ENCODE results near the gene SLC15A4. TPM values are rescaled to one million over a fixed set of nuclear protein-coding genes. Genes with fewer than 3 reads are reported as not detected.
A peak's percentile ranks its signal among the peaks of the same experiment; 100 is the strongest.

Gene SLC15A4
- polyA plus RNA-seq, 1 of the 3 experiments (the other 2 are of a cell fraction) = 14.5 TPM

DNA sequence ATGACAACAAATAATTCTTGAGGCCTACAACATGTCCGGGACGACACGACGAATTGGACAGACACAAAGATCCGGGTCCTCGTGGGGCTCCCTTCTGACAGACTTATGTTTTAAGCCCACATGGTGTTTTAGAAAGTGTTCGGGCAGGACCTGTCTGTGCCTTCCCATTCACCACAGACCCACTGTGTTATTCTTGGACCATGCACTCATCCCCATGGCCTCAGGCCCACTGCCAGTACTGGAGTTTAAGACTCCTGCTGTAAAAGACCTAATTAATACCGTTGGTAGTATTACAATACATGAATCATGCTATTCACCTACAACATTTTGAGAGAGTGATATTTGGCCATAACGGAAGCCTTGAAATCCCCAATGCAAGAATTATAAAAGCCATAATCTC lies 20.0 kb downstream of the SLC15A4 start:
- Histone ChIP-seq H3K4me1 (ENCODE audit: control insufficient read depth in 1 of 2, insufficient read depth in 2 of 2, low read depth in 1 of 2, low read length in 1 of 2) (peaks cover 0 to 6% of the 10 kb centered on the region in 2 experiments; a peak in 2 of 4 replicates), H3K36me3 (replicated peaks in 1 of 2; ENCODE audit: control insufficient read depth in 1 of 2, insufficient read depth in 2 of 2, low read length in 1 of 2) (peaks cover 49 to 59% of the 10 kb centered on the region in 2 experiments), H3K27ac (ENCODE audit: low read depth in 2 of 2, low read length in 1 of 2) (no peak overlapping the region), H3K9me3 (no peaks in the 10 kb centered on the region), H3K4me2 (no peak overlapping the region), H2AFZ (ENCODE audit: low read depth) (no peak overlapping the region), H3K9ac (no peak overlapping the region), H3K4me3 (ENCODE audit: low read depth in 2 of 2, low read length in 1 of 2) (no peak overlapping the region), H3K27me3 (ENCODE audit: insufficient read depth) (no peaks in the 10 kb centered on the region), H3F3A (replicated peaks; ENCODE audit: insufficient read depth) (peaks cover 17% of the 10 kb centered on the region), H3K9me2 (no peaks in the 10 kb centered on the region), H3K79me2 (ENCODE audit: insufficient read depth) (peaks cover 44% of the 10 kb centered on the region), H4K20me1 (ENCODE audit: insufficient read depth) (peaks cover 6% of the 10 kb centered on the region)
- TF ChIP-seq EP300 (IDR thresholded peaks at IDR 0.05; ENCODE audit: borderline replicate concordance in 1 of 2, low read depth in 1 of 2, low read length in 1 of 2) (no peak), TEAD4 (IDR thresholded peaks at IDR 0.05; ENCODE audit: borderline replicate concordance, insufficient read depth) (no peak), FOXJ3 (CRISPR knock-in tag; IDR thresholded peaks at IDR 0.05) (no peak), TAF1 (IDR thresholded peaks at IDR 0.05; ENCODE audit: borderline replicate concordance, low read depth, low read length) (no peak), CHD2 (IDR thresholded peaks at IDR 0.05; ENCODE audit: low read length, partially characterized antibody) (no peak), ELF1 (IDR thresholded peaks at IDR 0.05) (no peak), SIN3A (IDR thresholded peaks at IDR 0.05; ENCODE audit: borderline replicate concordance, low read depth, low read length) (no peak), JUND (IDR thresholded peaks at IDR 0.05) (no peak), PBX3 (IDR thresholded peaks at IDR 0.05) (no peak)
- no peak for DNase-seq
- ChIA-PET POLR2A (no interaction called here), CTCF (no interaction called here)
- WGBS (ENCODE audit: low lambda C conversion rate) = 92% methylated on average over 9 of the region's 9 CpGs

GRCh38 chr12:128802756-128803155 lies 21.0 kb downstream of the SLC15A4 start:
- H4K20me1 ChIP-seq (ENCODE audit: insufficient read depth) = peaks cover 6% of the 10 kb centered on the region

More at GRCh38 chr12:128802756-128803155, 21.0 kb downstream of the SLC15A4 start:
- Histone ChIP-seq H3K27ac (ENCODE audit: low read depth in 2 of 2, low read length in 1 of 2) (peak overlapping the region in 1 of 2 experiments; percentile 56; a peak in 1 of 4 replicates), H3F3A (replicated peaks; ENCODE audit: insufficient read depth) (peaks cover 17% of the 10 kb centered on the region), H3K4me2 (no peak overlapping the region), H3K27me3 (ENCODE audit: insufficient read depth) (no peaks in the 10 kb centered on the region), H3K9me2 (no peaks in the 10 kb centered on the region), H3K4me3 (ENCODE audit: low read depth in 2 of 2, low read length in 1 of 2) (peak overlapping the region in 1 of 2 experiments; percentile 28; a peak in 1 of 4 replicates), H3K9ac (no peak overlapping the region), H3K36me3 (replicated peaks in 1 of 2; ENCODE audit: control insufficient read depth in 1 of 2, insufficient read depth in 2 of 2, low read length in 1 of 2) (peaks cover 49 to 55% of the 10 kb centered on the region in 2 experiments), H2AFZ (ENCODE audit: low read depth) (no peak overlapping the region), H3K9me3 (no peaks in the 10 kb centered on the region), H3K4me1 (ENCODE audit: control insufficient read depth in 1 of 2, insufficient read depth in 2 of 2, low read depth in 1 of 2, low read length in 1 of 2) (peaks cover 0 to 6% of the 10 kb centered on the region in 2 experiments; a peak in 2 of 4 replicates), H3K79me2 (ENCODE audit: insufficient read depth) (peaks cover 44% of the 10 kb centered on the region)
- TF ChIP-seq GABPA (IDR thresholded peaks at IDR 0.05; ENCODE audit: low read depth) = no peak
- TF ChIP-seq TEAD4 (IDR thresholded peaks at IDR 0.05; ENCODE audit: borderline replicate concordance, insufficient read depth) = no peak
- TF ChIP-seq, protein P1, sequence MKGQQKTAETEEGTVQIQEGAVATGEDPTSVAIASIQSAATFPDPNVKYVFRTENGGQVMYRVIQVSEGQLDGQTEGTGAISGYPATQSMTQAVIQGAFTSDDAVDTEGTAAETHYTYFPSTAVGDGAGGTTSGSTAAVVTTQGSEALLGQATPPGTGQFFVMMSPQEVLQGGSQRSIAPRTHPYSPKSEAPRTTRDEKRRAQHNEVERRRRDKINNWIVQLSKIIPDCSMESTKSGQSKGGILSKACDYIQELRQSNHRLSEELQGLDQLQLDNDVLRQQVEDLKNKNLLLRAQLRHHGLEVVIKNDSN (IDR thresholded peaks at IDR 0.05; ENCODE audit: borderline replicate concordance, low read depth) = no peak
- no peak for TF ChIP-seq MEF2A (IDR thresholded peaks at IDR 0.05; ENCODE audit: borderline replicate concordance, low read depth)
- TF ChIP-seq SMC3 (IDR thresholded peaks at IDR 0.05; ENCODE audit: low read depth, low read length) = no peak
- no peak for TF ChIP-seq USF2 (IDR thresholded peaks at IDR 0.05; ENCODE audit: borderline replicate concordance, low read depth, low read length)
- TF ChIP-seq RXRA (IDR thresholded peaks at IDR 0.05; ENCODE audit: borderline replicate concordance, low read depth) = no peak
- no peak for TF ChIP-seq POLR2AphosphoS5 (IDR thresholded peaks at IDR 0.05; ENCODE audit: low read depth, low read length)
- TF ChIP-seq JUND (IDR thresholded peaks at IDR 0.05) = no peak
- no peak for TF ChIP-seq TAF1 (IDR thresholded peaks at IDR 0.05; ENCODE audit: borderline replicate concordance, low read depth, low read length)
- no peak for TF ChIP-seq NRF1 (IDR thresholded peaks at IDR 0.05; ENCODE audit: low read depth, low read length)
- TF ChIP-seq NFIC (IDR thresholded peaks at IDR 0.05; ENCODE audit: borderline replicate concordance) = no peak
- TF ChIP-seq, protein P2, sequence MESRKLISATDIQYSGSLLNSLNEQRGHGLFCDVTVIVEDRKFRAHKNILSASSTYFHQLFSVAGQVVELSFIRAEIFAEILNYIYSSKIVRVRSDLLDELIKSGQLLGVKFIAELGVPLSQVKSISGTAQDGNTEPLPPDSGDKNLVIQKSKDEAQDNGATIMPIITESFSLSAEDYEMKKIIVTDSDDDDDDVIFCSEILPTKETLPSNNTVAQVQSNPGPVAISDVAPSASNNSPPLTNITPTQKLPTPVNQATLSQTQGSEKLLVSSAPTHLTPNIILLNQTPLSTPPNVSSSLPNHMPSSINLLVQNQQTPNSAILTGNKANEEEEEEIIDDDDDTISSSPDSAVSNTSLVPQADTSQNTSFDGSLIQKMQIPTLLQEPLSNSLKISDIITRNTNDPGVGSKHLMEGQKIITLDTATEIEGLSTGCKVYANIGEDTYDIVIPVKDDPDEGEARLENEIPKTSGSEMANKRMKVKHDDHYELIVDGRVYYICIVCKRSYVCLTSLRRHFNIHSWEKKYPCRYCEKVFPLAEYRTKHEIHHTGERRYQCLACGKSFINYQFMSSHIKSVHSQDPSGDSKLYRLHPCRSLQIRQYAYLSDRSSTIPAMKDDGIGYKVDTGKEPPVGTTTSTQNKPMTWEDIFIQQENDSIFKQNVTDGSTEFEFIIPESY (IDR thresholded peaks at IDR 0.05; ENCODE audit: borderline replicate concordance, low read depth) = no peak
- no peak for DNase-seq
- 89% methylated on average over 13 of the region's 13 CpGs for WGBS (ENCODE audit: low lambda C conversion rate)
- ChIA-PET POLR2A (no interaction called here), CTCF (no interaction called here)

Measured in SK-N-SH (cell line).